Activated CD4-positive, alpha-beta T cell treated with anti-CD3 and anti-CD28 coated beads for 36 hours (primary cell): Measurements from ENCODE around the gene GADL1. TPM values are rescaled to one million over a fixed set of nuclear protein-coding genes. Genes with fewer than 3 reads are reported as not detected.

Source experiments
- ATAC-seq: fragments of 200-7000 bp; cut with Tn5 transposase; one replicate; pipeline ENCODE4 v1.10.0; 2021; ENCODE audit warnings: mild to moderate bottlenecking, moderate library complexity
- CTCF ChIA-PET: fragments of 350-600 bp; sonication (Branson Sonifier 250); formaldehyde crosslinking; loops from one replicate; lab custom pipeline; 2021; ENCODE audit warnings: antibody characterized with exemption; lab: Charles Lee
- POLR2A ChIA-PET: fragments of 350-600 bp; sonication (Branson Sonifier 250); formaldehyde crosslinking; loops from one replicate; lab custom pipeline; 2021; ENCODE audit warnings: antibody characterized with exemption, inconsistent platforms; lab: Charles Lee
- DNase-seq: peaks from one replicate; pipeline ENCODE4 v3.0.0-alpha.2; 2020
- H3K27ac Mint-ChIP-seq: one replicate; pipeline ENCODE4 v1.8.0; 2021; ENCODE audit warnings: mixed read lengths
- H3K27me3 Mint-ChIP-seq: one replicate; pipeline ENCODE4 v1.8.0; 2021; ENCODE audit warnings: mixed read lengths
- H3K36me3 Mint-ChIP-seq: one replicate; pipeline ENCODE4 v1.8.0; 2021; ENCODE audit warnings: low read depth, mixed read lengths
- H3K4me1 Mint-ChIP-seq: one replicate; pipeline ENCODE4 v1.8.0; 2021; ENCODE audit warnings: mixed read lengths
- H3K4me3 Mint-ChIP-seq: one replicate; pipeline ENCODE4 v1.8.0; 2021; ENCODE audit warnings: mild to moderate bottlenecking, moderate library complexity, mixed read lengths
- H3K9me3 Mint-ChIP-seq: one replicate; pipeline ENCODE4 v1.8.0; 2021; ENCODE audit warnings: low read depth, mixed read lengths
- intact Hi-C, 2 experiments: fragments of 100-400 bp; cut with DNase I in 1 of 2; cut with micrococcal nuclease in 1 of 2; formaldehyde crosslinking; loops; one replicate each; pipeline versions ENCODE4 v1.14.2 to v1.15.1; 2022 to 2024; cut with DNase I, micrococcal nuclease
- total RNA-seq, 2 experiments: library from RNA; stranded (reverse); gene quantifications; one replicate each; pipeline ENCODE4 v1.2.3, GENCODE V29; 2021

Gene GADL1
- total RNA-seq, 2 experiments from 2014 or later = not detected

GRCh38 chr3:30845606-30846005 lies 48.9 kb downstream of the GADL1 start:
- Mint-ChIP-seq H3K9me3 (no peaks in the 10 kb centered on the region), H3K4me3 (no peak overlapping the region), H3K4me1 (peaks cover 10% of the 10 kb centered on the region), H3K27me3 (no peaks in the 10 kb centered on the region), H3K36me3 (no peaks in the 10 kb centered on the region), H3K27ac (no peak overlapping the region)
- CTCF ChIA-PET = interaction anchor here (0.9 to 1.1 kb wide), 2 partner anchors 9 to 286 kb away, joined by 3 read pairs; no protein-coding TSS in a partner anchor
- no peak for DNase-seq
- ATAC-seq = no peak
- intact Hi-C loops = no loop called here
- POLR2A ChIA-PET = no interaction called here

- POLR2A ChIA-PET = no interaction called here
- intact Hi-C loops = loop anchor here in 1 of 2 experiments (5.0 kb wide), 1 partner anchor 48 kb away; the partner anchor contains the start of gene GADL1
- peaks cover 2% of the 10 kb centered on the region for H3K27me3 Mint-ChIP-seq
These were observed 50.6 kb downstream of the GADL1 start for GRCh38 chr3:30843877-30844276.

GRCh38 chr3:30836141-30836540 lies 58.3 kb downstream of the GADL1 start:
- intact Hi-C loops = no loop called here
- POLR2A ChIA-PET = no interaction called here
- Mint-ChIP-seq H3K4me1 (no peaks in the 10 kb centered on the region), H3K27ac (no peak overlapping the region), H3K27me3 (peaks cover 2% of the 10 kb centered on the region), H3K9me3 (no peaks in the 10 kb centered on the region), H3K36me3 (no peaks in the 10 kb centered on the region), H3K4me3 (no peak overlapping the region)
- no peak for DNase-seq
- CTCF ChIA-PET = interaction anchor here (1.4 kb wide), 1 partner anchor 10 kb away, joined by 3 read pairs; no protein-coding TSS in a partner anchor
- no peak for ATAC-seq

More at GRCh38 chr3:30843877-30844276, 50.6 kb downstream of the GADL1 start:
- H3K4me1 Mint-ChIP-seq = peaks cover 10% of the 10 kb centered on the region
- no peak overlapping the region for H3K27ac Mint-ChIP-seq
- no peaks in the 10 kb centered on the region for H3K36me3 Mint-ChIP-seq
- H3K4me3 Mint-ChIP-seq = no peak overlapping the region
- CTCF ChIA-PET = no interaction called here
- DNase-seq (no peak), ATAC-seq (no peak)
- H3K9me3 Mint-ChIP-seq = no peaks in the 10 kb centered on the region

GRCh38 chr3:30835667-30836066 lies 58.8 kb downstream of the GADL1 start:
- H3K27ac Mint-ChIP-seq = no peak overlapping the region
- no peaks in the 10 kb centered on the region for H3K36me3 Mint-ChIP-seq
- no peak overlapping the region for H3K4me3 Mint-ChIP-seq
- H3K27me3 Mint-ChIP-seq = peaks cover 2% of the 10 kb centered on the region
- no peaks in the 10 kb centered on the region for H3K9me3 Mint-ChIP-seq
- no peak for DNase-seq
- ATAC-seq = no peak
- ChIA-PET CTCF (interaction anchor here (1.4 kb wide), 1 partner anchor 10 kb away, joined by 3 read pairs; no protein-coding TSS in a partner anchor), POLR2A (no interaction called here)
- intact Hi-C loops = no loop called here
- no peaks in the 10 kb centered on the region for H3K4me1 Mint-ChIP-seq

- Mint-ChIP-seq H3K4me3 (no peak overlapping the region), H3K36me3 (no peaks in the 10 kb centered on the region), H3K27me3 (no peaks in the 10 kb centered on the region), H3K27ac (no peak overlapping the region), H3K9me3 (no peaks in the 10 kb centered on the region), H3K4me1 (no peaks in the 10 kb centered on the region)
- no peak for ATAC-seq
- ChIA-PET CTCF (no interaction called here), POLR2A (no interaction called here)
- no peak for DNase-seq
- intact Hi-C loops = no loop called here
These were observed 61.4 kb downstream of the GADL1 start for GRCh38 chr3:30832961-30833575.

GRCh38 chr3:30827080-30827479 lies 67.4 kb downstream of the GADL1 start:
- Mint-ChIP-seq H3K36me3 (no peaks in the 10 kb centered on the region), H3K4me1 (no peaks in the 10 kb centered on the region), H3K27me3 (peaks cover 9% of the 10 kb centered on the region), H3K4me3 (no peak overlapping the region), H3K27ac (no peak overlapping the region), H3K9me3 (no peaks in the 10 kb centered on the region)
- ATAC-seq = no peak
- intact Hi-C loops = no loop called here
- ChIA-PET POLR2A (no interaction called here), CTCF (interaction anchor here (1.4 kb wide), 2 partner anchors 12 to 20 kb away, joined by 3 read pairs; no protein-coding TSS in a partner anchor)
- DNase-seq = no peak

- ChIA-PET POLR2A (no interaction called here), CTCF (no interaction called here)
- Mint-ChIP-seq H3K9me3 (no peaks in the 10 kb centered on the region), H3K27me3 (peaks cover 9% of the 10 kb centered on the region), H3K27ac (no peak overlapping the region), H3K4me3 (no peak overlapping the region), H3K36me3 (no peaks in the 10 kb centered on the region), H3K4me1 (no peaks in the 10 kb centered on the region)
- DNase-seq = no peak
- no peak for ATAC-seq
- intact Hi-C loops = no loop called here
These were observed 67.9 kb downstream of the GADL1 start for GRCh38 chr3:30826531-30826942.

GRCh38 chr3:30819067-30819798 lies 75.2 kb downstream of the GADL1 start:
- Mint-ChIP-seq H3K36me3 (no peaks in the 10 kb centered on the region), H3K27me3 (peaks cover 13% of the 10 kb centered on the region), H3K9me3 (no peaks in the 10 kb centered on the region), H3K4me1 (peaks cover 8% of the 10 kb centered on the region), H3K4me3 (no peak overlapping the region), H3K27ac (no peak overlapping the region)
- ATAC-seq = peak; percentile 66
- ChIA-PET CTCF (no interaction called here), POLR2A (no interaction called here)
- no peak for DNase-seq
- intact Hi-C loops = no loop called here

- ATAC-seq (no peak), DNase-seq (no peak)
- Mint-ChIP-seq H3K4me1 (peaks cover 7% of the 10 kb centered on the region), H3K27me3 (peaks cover 3% of the 10 kb centered on the region), H3K36me3 (no peaks in the 10 kb centered on the region), H3K4me3 (no peak overlapping the region), H3K9me3 (no peaks in the 10 kb centered on the region), H3K27ac (no peak overlapping the region)
- CTCF ChIA-PET = no interaction called here
- POLR2A ChIA-PET = no interaction called here
- intact Hi-C loops = no loop called here
These were observed 80.7 kb downstream of the GADL1 start for GRCh38 chr3:30813734-30814133.

- no peak overlapping the region for H3K4me3 Mint-ChIP-seq
- ATAC-seq (no peak), DNase-seq (no peak)
- H3K4me1 Mint-ChIP-seq = peaks cover 6% of the 10 kb centered on the region
- no peaks in the 10 kb centered on the region for H3K9me3 Mint-ChIP-seq
- peaks cover 3% of the 10 kb centered on the region for H3K27me3 Mint-ChIP-seq
- intact Hi-C loops = no loop called here
- H3K36me3 Mint-ChIP-seq = no peaks in the 10 kb centered on the region
- CTCF ChIA-PET = interaction anchor here (0.8 to 1.0 kb wide), 2 partner anchors 13 to 41 kb away, joined by 3 to 5 read pairs; no protein-coding TSS in a partner anchor
- POLR2A ChIA-PET = no interaction called here
- no peak overlapping the region for H3K27ac Mint-ChIP-seq
These were observed 83.2 kb downstream of the GADL1 start for GRCh38 chr3:30811151-30811795.

- CTCF ChIA-PET = interaction anchor here (0.8 to 1.0 kb wide), 2 partner anchors 13 to 41 kb away, joined by 3 to 5 read pairs; no protein-coding TSS in a partner anchor
- Mint-ChIP-seq H3K27me3 (peaks cover 2% of the 10 kb centered on the region), H3K9me3 (no peaks in the 10 kb centered on the region), H3K4me1 (peaks cover 6% of the 10 kb centered on the region), H3K36me3 (no peaks in the 10 kb centered on the region), H3K4me3 (no peak overlapping the region), H3K27ac (no peak overlapping the region)
- DNase-seq (peak; percentile 7), ATAC-seq (peak; percentile 30)
- intact Hi-C loops = no loop called here
- POLR2A ChIA-PET = no interaction called here
These were observed 83.8 kb downstream of the GADL1 start for GRCh38 chr3:30810625-30811024.
